H9 (cell line): Measurements from ENCODE around the gene SP4. TPM values are rescaled to one million over a fixed set of nuclear protein-coding genes. Genes with fewer than 3 reads are reported as not detected.

Source experiments
- DNase-seq: peaks from one replicate; pipeline ENCODE4 v3.0.0-alpha.2; 2017
- H2AFZ ChIP-seq: one replicate; pipeline ENCODE4 v1.6.1; 2013; ENCODE audit warnings: mild to moderate bottlenecking, low read length, control low read depth, moderate library complexity
- H2AK5ac ChIP-seq: 2 replicates; pipeline ENCODE4 v1.6.1; 2013; ENCODE audit warnings: low read length, control low read depth, mixed read lengths; ENCODE audit not compliant: insufficient read length
- H2BK120ac ChIP-seq: one replicate; pipeline ENCODE4 v1.6.1; 2013; ENCODE audit warnings: low read depth, mild to moderate bottlenecking, low read length, control low read depth, inconsistent platforms; ENCODE audit not compliant: poor library complexity, severe bottlenecking
- H2BK12ac ChIP-seq: 2 replicates; pipeline ENCODE4 v1.6.1; 2013; ENCODE audit warnings: low read length, control low read depth, mixed read lengths, low read depth; ENCODE audit not compliant: insufficient read length
- H2BK15ac ChIP-seq: 2 replicates; pipeline ENCODE4 v1.6.1; 2013; ENCODE audit warnings: low read depth, low read length, control low read depth
- H2BK20ac ChIP-seq: one replicate; pipeline ENCODE4 v1.6.1; 2013; ENCODE audit warnings: low read depth, mild to moderate bottlenecking, low read length, control low read depth, inconsistent platforms; ENCODE audit not compliant: poor library complexity, severe bottlenecking
- H2BK5ac ChIP-seq: 2 replicates; pipeline ENCODE4 v1.6.1; 2013; ENCODE audit warnings: low read length, control low read depth, mixed read lengths; ENCODE audit not compliant: insufficient read length
- H3K14ac ChIP-seq: 2 replicates; pipeline ENCODE4 v1.6.1; 2013; ENCODE audit warnings: low read length, control low read depth; ENCODE audit not compliant: insufficient read depth
- H3K18ac ChIP-seq: 2 replicates; pipeline ENCODE4 v1.6.1; 2013; ENCODE audit warnings: low read depth, mild to moderate bottlenecking, mixed read lengths, low read length, control low read depth; ENCODE audit not compliant: insufficient read length
- H3K23ac ChIP-seq: 2 replicates; pipeline ENCODE4 v1.6.1; 2013; ENCODE audit warnings: low read length, control low read depth, mixed read lengths, low read depth; ENCODE audit not compliant: insufficient read length
- H3K23me2 ChIP-seq: 2 replicates; pipeline ENCODE4 v1.6.1; 2013; ENCODE audit warnings: low read depth, mild to moderate bottlenecking, mixed read lengths, low read length, control low read depth; ENCODE audit not compliant: insufficient read length, poor library complexity, severe bottlenecking
- H3K27ac ChIP-seq: 2 replicates; pipeline ENCODE4 v1.5.1; 2013; ENCODE audit warnings: low read length, control low read depth, mixed read lengths, low read depth; ENCODE audit not compliant: insufficient read length
- H3K27me3 ChIP-seq: 2 replicates; pipeline ENCODE4 v1.6.1; 2013; ENCODE audit warnings: low read length, control low read depth, inconsistent platforms; ENCODE audit not compliant: insufficient read depth
- H3K4ac ChIP-seq: 2 replicates; pipeline ENCODE4 v1.6.1; 2013; ENCODE audit warnings: low read depth, mild to moderate bottlenecking, control low read depth, inconsistent platforms, low read length, moderate library complexity
- H3K4me1 ChIP-seq: 2 replicates; pipeline ENCODE4 v1.6.1; 2013; ENCODE audit warnings: low read length, control low read depth, inconsistent platforms; ENCODE audit not compliant: insufficient read depth
- H3K4me2 ChIP-seq: 2 replicates; pipeline ENCODE4 v1.6.1; 2013; ENCODE audit warnings: low read length, control low read depth, mixed read lengths; ENCODE audit not compliant: insufficient read length, insufficient read depth
- H3K56ac ChIP-seq: 2 replicates; pipeline ENCODE4 v1.6.1; 2013; ENCODE audit warnings: low read depth, mild to moderate bottlenecking, mixed read lengths, low read length, control low read depth; ENCODE audit not compliant: insufficient read length
- H3K79me1 ChIP-seq: 2 replicates; pipeline ENCODE4 v1.6.1; 2013; ENCODE audit warnings: low read depth, mild to moderate bottlenecking, moderate library complexity, low read length, control low read depth, inconsistent platforms; ENCODE audit not compliant: insufficient read depth, poor library complexity, severe bottlenecking
- H3K79me2 ChIP-seq: 2 replicates; pipeline ENCODE4 v1.6.1; 2013; ENCODE audit warnings: low read length, control low read depth, inconsistent platforms; ENCODE audit not compliant: insufficient read depth
- H3K9ac ChIP-seq: 2 replicates; pipeline ENCODE4 v1.6.1; 2013; ENCODE audit warnings: low read length, control low read depth, mixed read lengths; ENCODE audit not compliant: insufficient read length; ENCODE audit errors: extremely low read depth
- H3K9me3 ChIP-seq: one replicate; pipeline ENCODE4 v1.6.1; 2013; ENCODE audit warnings: low read depth, low read length, inconsistent platforms; ENCODE audit not compliant: control insufficient read depth
- H3T11ph ChIP-seq: one replicate; pipeline ENCODE4 v1.6.1; 2013; ENCODE audit warnings: mild to moderate bottlenecking, low read length, control low read depth, inconsistent platforms
- H4K20me1 ChIP-seq: one replicate; pipeline ENCODE4 v1.6.1; 2013; ENCODE audit not compliant: control insufficient read depth, insufficient read length, insufficient read depth
- H4K5ac ChIP-seq: 2 replicates; pipeline ENCODE4 v1.6.1; 2013; ENCODE audit warnings: low read depth, mild to moderate bottlenecking, mixed read lengths, low read length, control low read depth; ENCODE audit not compliant: insufficient read length
- H4K8ac ChIP-seq: replicated peaks from 2 replicates; pipeline ENCODE4 v1.6.1; 2013; ENCODE audit warnings: low read length, control low read depth, mixed read lengths, low read depth; ENCODE audit not compliant: insufficient read length
- H4K91ac ChIP-seq: 2 replicates; pipeline ENCODE4 v1.6.1; 2013; ENCODE audit warnings: low read depth, mild to moderate bottlenecking, moderate library complexity, mixed read lengths, low read length, control low read depth; ENCODE audit not compliant: insufficient read length
- H3K27ac Mint-ChIP-seq, 3 experiments: 2 replicates in 2 of 3; 3 replicates in 1 of 3; pipeline ENCODE4 v1.8.0; 2020 to 2021; ENCODE audit warnings: mixed read lengths in 3 of 3, mild to moderate bottlenecking in 1 of 3, moderate library complexity in 1 of 3
- H3K27me3 Mint-ChIP-seq: 2 replicates; pipeline ENCODE4 v1.8.0; 2021; ENCODE audit warnings: low read depth, mild to moderate bottlenecking, moderate library complexity, mixed read lengths
- H3K36me3 Mint-ChIP-seq, 3 experiments: 2 replicates in 2 of 3; 3 replicates in 1 of 3; pipeline ENCODE4 v1.8.0; 2020 to 2021; ENCODE audit warnings: low read depth in 3 of 3, mixed read lengths in 3 of 3; ENCODE audit not compliant: insufficient read depth in 1 of 3
- H3K4me1 Mint-ChIP-seq, 2 experiments: 2 replicates each; pipeline ENCODE4 v1.8.0; 2020; ENCODE audit warnings: mixed read lengths in 2 of 2
- H3K4me3 Mint-ChIP-seq, 2 experiments: 2 replicates in 1 of 2; 3 replicates in 1 of 2; pipeline ENCODE4 v1.8.0; 2020 to 2021; ENCODE audit warnings: mild to moderate bottlenecking in 2 of 2, mixed read lengths in 2 of 2, moderate library complexity in 1 of 2
- H3K9me3 Mint-ChIP-seq, 2 experiments: 2 replicates in 1 of 2; 3 replicates in 1 of 2; pipeline ENCODE4 v1.8.0; 2020; ENCODE audit warnings: mild to moderate bottlenecking in 2 of 2, mixed read lengths in 2 of 2, moderate library complexity in 1 of 2
- CTCF ChIP-seq: fragments of 200-600 bp; sonication (generic); conservative IDR thresholded peaks from 3 replicates; pipeline ENCODE4 v1.8.0; 2021; ENCODE audit warnings: antibody characterized with exemption, mild to moderate bottlenecking
- whole genome bisulfite sequencing: extraction: QIAGEN DNeasy Blood & Tissue Kit; methylation state at CpG from one replicate; pipeline ENCODE4 v1.1.7; 2013; ENCODE audit warnings: missing lambda C conversion rate, low lambda C conversion rate, mixed read lengths; ENCODE audit not compliant: insufficient read length; ENCODE audit errors: extremely low coverage; 5-methylcytosine and 5-hydroxymethylcytosine counted together
- total RNA-seq: library from RNA; stranded (reverse); gene quantifications from 2 replicates; pipeline ENCODE4 v1.2.1, GENCODE V29; 2021

Gene SP4
- total RNA-seq, 1 experiment from 2014 or later = 19.4 TPM

- H3K9ac ChIP-seq = no peak overlapping the region
- peaks cover 40% of the 10 kb centered on the region in 3 experiments for H3K36me3 Mint-ChIP-seq
Observed at GRCh38 chr7:21486511-21486910, 58.6 kb downstream of the SP4 start.

More at GRCh38 chr7:21486511-21486910, 58.6 kb downstream of the SP4 start:
- Histone ChIP-seq H3K4me2 (no peak overlapping the region), H2BK12ac (no peak overlapping the region), H3K23me2 (no peaks in the 10 kb centered on the region), H4K8ac (no peak overlapping the region), H4K91ac (no peak overlapping the region), H2AFZ (no peak overlapping the region), H3K23ac (no peak overlapping the region), H4K20me1 (no peaks in the 10 kb centered on the region), H4K5ac (no peak overlapping the region), H3K4ac (no peak overlapping the region), H3K9me3 (no peaks in the 10 kb centered on the region), H3K79me2 (no peaks in the 10 kb centered on the region), H3K14ac (no peak overlapping the region), H2BK15ac (no peak overlapping the region), H2BK20ac (no peak overlapping the region), H2AK5ac (no peak overlapping the region), H3T11ph (no peak overlapping the region), H2BK5ac (no peak overlapping the region), H3K27ac (no peak overlapping the region), H3K27me3 (no peaks in the 10 kb centered on the region), H3K79me1 (no peaks in the 10 kb centered on the region), H3K56ac (no peak overlapping the region), H2BK120ac (no peak overlapping the region), H3K18ac (no peak overlapping the region), H3K4me1 (peaks cover 2% of the 10 kb centered on the region; the same call in 1 of the 2 replicates)
- no CpG with 5 or more reads among the region's 2 CpGs for WGBS
- Mint-ChIP-seq H3K4me1 (peaks cover 16 to 18% of the 10 kb centered on the region in 2 experiments), H3K9me3 (peaks cover 12 to 14% of the 10 kb centered on the region in 2 experiments), H3K4me3 (no peak overlapping the region), H3K27ac (no peak overlapping the region), H3K27me3 (no peaks in the 10 kb centered on the region)
- no peak for TF ChIP-seq CTCF
- DNase-seq = no peak
